K562 (cell line): ENCODE results near the gene SLC1A4. TPM values are rescaled to one million over a fixed set of nuclear protein-coding genes. Genes with fewer than 3 reads are reported as not detected.
A peak's percentile ranks its signal among the peaks of the same experiment; 100 is the strongest.

Experiments
- ATF1 ChIP-seq, 2 experiments: fragments of 450-650 bp in 1 of 2; IDR thresholded peaks; 2 replicates each; pipeline ENCODE4 v1.6.1; 2016; ENCODE audit warnings: missing compliant biosample characterization in 1 of 2, missing genetic modification characterization in 1 of 2
- ATF7 ChIP-seq: fragments of 450-650 bp; IDR thresholded peaks from 2 replicates; pipeline ENCODE4 v1.7.1; 2014; ENCODE audit warnings: mild to moderate bottlenecking, moderate library complexity
- BACH1 ChIP-seq: fragments of 200-800 bp; sonication (Bioruptor generic); IDR thresholded peaks from 2 replicates; pipeline ENCODE4 v1.6.1; 2016; ENCODE audit warnings: missing genetic modification characterization, missing compliant biosample characterization
- DLX4 ChIP-seq: fragments of 250-450 bp; sonication (Bioruptor Pico); IDR thresholded peaks from 2 replicates; pipeline ENCODE4 v1.6.1; 2021; ENCODE audit warnings: mild to moderate bottlenecking
- DMBX1 ChIP-seq: fragments of 250-450 bp; sonication (Bioruptor Pico); IDR thresholded peaks from 2 replicates; pipeline ENCODE4 v1.8.0; 2022; ENCODE audit warnings: inconsistent platforms, mild to moderate bottlenecking, moderate library complexity, borderline replicate concordance
- FUS ChIP-seq: fragments of 200-400 bp; formaldehyde crosslinking; optimal IDR thresholded peaks from 2 replicates; pipeline ENCODE3; 2017; ENCODE audit warnings: low read depth, low read length
- GABPB1 ChIP-seq: sonication (generic); formaldehyde crosslinking; IDR thresholded peaks from 2 replicates; pipeline ENCODE4 v1.8.0; 2022; ENCODE audit warnings: mild to moderate bottlenecking, missing genetic modification reagents
- GTF2F1 ChIP-seq: IDR thresholded peaks from 2 replicates; pipeline ENCODE4 v1.6.1; 2011; ENCODE audit warnings: low read depth, low read length, improper control_type of control experiment
- KAT7 ChIP-seq: sonication (generic); formaldehyde crosslinking; IDR thresholded peaks from 2 replicates; pipeline ENCODE4 v1.8.0; 2022; ENCODE audit warnings: missing genetic modification reagents, mild to moderate bottlenecking, borderline replicate concordance
- KDM1A ChIP-seq, 2 experiments: fragments of 450-650 bp; IDR thresholded peaks; 2 replicates each; pipeline ENCODE4 v1.6.1; 2016; ENCODE audit warnings: mild to moderate bottlenecking in 2 of 2
- MEIS2 ChIP-seq: fragments of 450-650 bp; IDR thresholded peaks from 2 replicates; pipeline ENCODE4 v1.6.1; 2014; ENCODE audit warnings: mild to moderate bottlenecking; ENCODE audit not compliant: partially characterized antibody
- MYNN ChIP-seq, 2 experiments: sonication (generic); formaldehyde crosslinking in 1 of 2; IDR thresholded peaks; 2 replicates each; pipeline versions ENCODE4 v1.5.0 to v1.6.1; 2016 to 2020; ENCODE audit warnings: antibody characterized with exemption in 1 of 2, missing genetic modification reagents in 1 of 2
- NUFIP1 ChIP-seq: fragments of 450-650 bp; IDR thresholded peaks from 2 replicates; pipeline ENCODE4 v1.6.1; 2018; ENCODE audit not compliant: partially characterized antibody
- PML ChIP-seq: IDR thresholded peaks from 2 replicates; pipeline ENCODE4 v1.6.1; 2012; ENCODE audit warnings: low read length, inconsistent platforms
- PURB ChIP-seq: sonication (generic); formaldehyde crosslinking; IDR thresholded peaks from 2 replicates; pipeline ENCODE4 v1.9.0; 2021; ENCODE audit warnings: low read depth, mild to moderate bottlenecking, missing genetic modification reagents
- RAD51 ChIP-seq: fragments of 450-650 bp; IDR thresholded peaks from 2 replicates; pipeline ENCODE4 v1.7.1; 2016; ENCODE audit warnings: low read depth, mild to moderate bottlenecking, borderline replicate concordance
- RBM34 ChIP-seq: fragments of 200-400 bp; formaldehyde crosslinking; IDR thresholded peaks from 2 replicates; pipeline ENCODE4 v1.6.1; 2018; ENCODE audit warnings: low read length, borderline replicate concordance; ENCODE audit not compliant: insufficient read depth
- SAP30 ChIP-seq: fragments of 200-600 bp; sonication (generic); IDR thresholded peaks from 2 replicates; pipeline ENCODE4 v1.6.1; 2012; ENCODE audit warnings: borderline replicate concordance, low read depth, mild to moderate bottlenecking, moderate library complexity, low read length, control low read depth, inconsistent platforms; ENCODE audit not compliant: insufficient read depth, poor library complexity, severe bottlenecking
- TBP ChIP-seq: optimal IDR thresholded peaks from 2 replicates; pipeline ENCODE3; 2011; ENCODE audit warnings: low read depth, low read length, improper control_type of control experiment
- U2AF2 ChIP-seq: fragments of 200-400 bp; formaldehyde crosslinking; optimal IDR thresholded peaks from 2 replicates; pipeline ENCODE3; 2017; ENCODE audit warnings: low read depth, mild to moderate bottlenecking, low read length
- ZFPM2 ChIP-seq: fragments of 250-450 bp; sonication (Bioruptor Pico); IDR thresholded peaks from 2 replicates; pipeline ENCODE4 v1.5.1; 2022; ENCODE audit warnings: mild to moderate bottlenecking
- ZNF140 ChIP-seq: fragments of 250-450 bp; sonication (Bioruptor Pico); IDR thresholded peaks from 2 replicates; pipeline ENCODE4 v1.8.0; 2021; ENCODE audit warnings: moderate library complexity, mild to moderate bottlenecking, inconsistent platforms
- ZNF165 ChIP-seq: fragments of 250-450 bp; sonication (Bioruptor Pico); IDR thresholded peaks from 2 replicates; pipeline ENCODE4 v1.4.0; 2020; ENCODE audit warnings: borderline replicate concordance
- ZNF274 ChIP-seq: IDR thresholded peaks from 2 replicates; pipeline ENCODE4 v1.6.1; 2011; ENCODE audit warnings: low read depth, mild to moderate bottlenecking, low read length, moderate library complexity, borderline replicate concordance
- ZNF282 ChIP-seq: sonication (generic); formaldehyde crosslinking; IDR thresholded peaks from 2 replicates; pipeline ENCODE4 v1.8.1; 2023; ENCODE audit warnings: missing genetic modification reagents
- ZNF3 ChIP-seq: fragments of 250-450 bp; sonication (Bioruptor Pico); IDR thresholded peaks from 2 replicates; pipeline ENCODE4 v1.5.0; 2021; ENCODE audit warnings: mild to moderate bottlenecking, moderate library complexity
- ZNF316 ChIP-seq: fragments of 450-650 bp; IDR thresholded peaks from 2 replicates; pipeline ENCODE4 v1.6.1; 2016
- ZNF766 ChIP-seq: fragments of 200-800 bp; sonication (Bioruptor generic); conservative IDR thresholded peaks from 2 replicates; pipeline ENCODE4 v1.6.1; 2016; ENCODE audit warnings: missing genetic modification characterization, missing compliant biosample characterization
- polyA plus RNA-seq, 8 experiments: library from polyadenylated mRNA; depleted of rRNA in 4 of 8; stranded (reverse) in 5 of 8; unstranded in 3 of 8; fragments of >200 nt; fragmentation: Nextera tagmentation in 2 of 8; fragmentation: Illumina TruSeq in 1 of 8; extraction: Ambion mirVana in 2 of 8; extraction: Trizol in 1 of 8; gene quantifications; 2 replicates each; pipeline versions ENCODE4 v1.2.1 to v1.2.3, GENCODE V29; 2011 to 2014; ENCODE audit warnings: inconsistent platforms in 1 of 8, missing spikeins in 1 of 8
- total RNA-seq, 7 experiments: library from RNA; depleted of rRNA in 6 of 7; stranded (reverse); fragments of >200 nt in 6 of 7; fragmentation: Illumina TruSeq in 2 of 7; extraction: Trizol in 2 of 7; gene quantifications; 2 replicates each; pipeline versions ENCODE4 v1.2.1 to v1.2.3, GENCODE V29; 2011 to 2021; ENCODE audit warnings: low replicate concordance in 1 of 7
- TF ChIP-seq, protein P1 (sequence below): fragments of 250-450 bp; sonication (Bioruptor Pico); IDR thresholded peaks from 2 replicates; pipeline ENCODE4 v1.8.0; 2022; ENCODE audit warnings: moderate library complexity, mild to moderate bottlenecking, inconsistent platforms

The SLC1A4 gene
- total and polyA plus RNA-seq, 9 of the 15 experiments (the other 6 are each of a cell fraction or from before 2014, with no cell fraction given), result 4.4 to 24.0 (median 10.9) TPM

GRCh38 chr2:65056215-65057053 is 67.2 kb downstream of the SLC1A4 start, which contains the start of gene CEP68 (continued):
- TF ChIP-seq ZNF274 (no peak), ZNF3 (CRISPR knock-in tag) (no peak), ATF1 (CRISPR knock-in tag; IDR thresholded peaks at IDR 0.05) (no peak), ATF1 (tag; IDR thresholded peaks at IDR 0.05) (peak; percentile 59), GTF2F1 (no peak), PML (0 out of 2 replicates have a peak, but pooled peaks have one; percentile 48), MEIS2 (no peak), RAD51 (no peak), KDM1A (IDR thresholded peaks at IDR 0.05) (peak; percentile 91 to 93), NUFIP1 (no peak), MYNN (IDR thresholded peaks at IDR 0.05) (no peak; the same call in 1 of the 2 replicates), MYNN (CRISPR knock-in tag; IDR thresholded peaks at IDR 0.05) (no peak), FUS (peak; percentile 83), BACH1 (tag) (no peak), DMBX1 (CRISPR knock-in tag) (peak; percentile 65; the same call in 1 of the 2 replicates), ZNF165 (CRISPR knock-in tag) (no peak), KAT7 (CRISPR knock-in tag) (peak; percentile 82), ZNF140 (CRISPR knock-in tag) (no peak), GABPB1 (CRISPR knock-in tag) (peak; percentile 55; the same call in 1 of the 2 replicates), ZNF766 (CRISPR knock-in tag) (no peak), ZFPM2 (no peak), ZNF316 (no peak), RBM34 (no peak), DLX4 (no peak), PURB (CRISPR knock-in tag) (no peak), U2AF2 (no peak), ZNF282 (CRISPR knock-in tag) (0 out of 2 replicates have a peak, but pooled peaks have one; percentile 52), TBP (peak; percentile 77), SAP30 (peak; percentile 82), ATF7 (peak; percentile 9)
- TF ChIP-seq, protein P1, sequence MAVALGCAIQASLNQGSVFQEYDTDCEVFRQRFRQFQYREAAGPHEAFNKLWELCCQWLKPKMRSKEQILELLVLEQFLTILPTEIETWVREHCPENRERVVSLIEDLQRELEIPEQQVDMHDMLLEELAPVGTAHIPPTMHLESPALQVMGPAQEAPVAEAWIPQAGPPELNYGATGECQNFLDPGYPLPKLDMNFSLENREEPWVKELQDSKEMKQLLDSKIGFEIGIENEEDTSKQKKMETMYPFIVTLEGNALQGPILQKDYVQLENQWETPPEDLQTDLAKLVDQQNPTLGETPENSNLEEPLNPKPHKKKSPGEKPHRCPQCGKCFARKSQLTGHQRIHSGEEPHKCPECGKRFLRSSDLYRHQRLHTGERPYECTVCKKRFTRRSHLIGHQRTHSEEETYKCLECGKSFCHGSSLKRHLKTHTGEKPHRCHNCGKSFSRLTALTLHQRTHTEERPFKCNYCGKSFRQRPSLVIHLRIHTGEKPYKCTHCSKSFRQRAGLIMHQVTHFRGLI (CRISPR knock-in tag), result 0 out of 2 replicates have a peak, but pooled peaks have one; percentile 19
